IMR-90 (cell line): ENCODE data around the gene DHX57. TPM values are rescaled to one million over a fixed set of nuclear protein-coding genes. Genes with fewer than 3 reads are reported as not detected.
A peak's percentile ranks its signal among the peaks of the same experiment; 100 is the strongest.

Experiments used
- ATAC-seq: fragments of 200-7000 bp; cut with Tn5 transposase; 2 replicates; pipeline ENCODE4 v1.9.1; 2020; ENCODE audit warnings: low read depth, mild to moderate bottlenecking, moderate library complexity
- BruUV-seq: library from RNA; stranded (reverse); fragments of 400-500 nt; replicated peaks from 2 replicates; lab custom pipeline; 2021; lab: Mats Ljungman, UMichigan
- CTCF ChIA-PET: fragments of 300-600 bp; formaldehyde crosslinking; extraction: SDS; loops from one replicate; lab custom pipeline; 2021; ENCODE audit warnings: antibody characterized with exemption; lab: Yijun Ruan, JAX
- POLR2A ChIA-PET: fragments of 300-600 bp; sonication (Branson Sonifier 250); formaldehyde crosslinking; loops from one replicate; lab custom pipeline; 2022; ENCODE audit warnings: antibody characterized with exemption; ENCODE audit not compliant: unreplicated experiment; lab: Charles Lee
- DNase-seq: peaks from one replicate; pipeline ENCODE4 v3.0.0; 2013
- H2AFZ ChIP-seq: replicated peaks from 2 replicates; pipeline ENCODE3; 2013; ENCODE audit warnings: low read length, mild to moderate bottlenecking; ENCODE audit not compliant: poor library complexity
- H2AK5ac ChIP-seq: 2 replicates; pipeline ENCODE4 v1.6.1; 2013; ENCODE audit warnings: low read depth, low read length, inconsistent platforms
- H2AK9ac ChIP-seq: replicated peaks from 2 replicates; pipeline ENCODE3; 2013; ENCODE audit warnings: mild to moderate bottlenecking, low read depth, low read length, moderate library complexity; ENCODE audit not compliant: poor library complexity
- H2BK120ac ChIP-seq: 2 replicates; pipeline ENCODE4 v1.6.1; 2013; ENCODE audit warnings: low read depth, low read length, inconsistent platforms
- H2BK15ac ChIP-seq: 3 replicates; pipeline ENCODE4 v1.6.1; 2013; ENCODE audit warnings: low read depth, low read length, inconsistent platforms
- H2BK20ac ChIP-seq: 2 replicates; pipeline ENCODE4 v1.6.1; 2013; ENCODE audit warnings: low read depth, mild to moderate bottlenecking, inconsistent platforms, low read length, moderate library complexity
- H2BK5ac ChIP-seq: 2 replicates; pipeline ENCODE4 v1.6.1; 2013; ENCODE audit warnings: mild to moderate bottlenecking, low read depth, low read length, inconsistent platforms; ENCODE audit not compliant: poor library complexity, severe bottlenecking
- H3K14ac ChIP-seq: replicated peaks from 2 replicates; pipeline ENCODE4 v1.6.1; 2013; ENCODE audit warnings: low read depth, low read length, inconsistent platforms
- H3K18ac ChIP-seq: 2 replicates; pipeline ENCODE4 v1.6.1; 2013; ENCODE audit warnings: low read depth, low read length, control low read depth
- H3K23ac ChIP-seq: 2 replicates; pipeline ENCODE4 v1.6.1; 2013; ENCODE audit warnings: low read depth, low read length, inconsistent platforms
- H3K27ac ChIP-seq: 2 replicates; pipeline ENCODE4 v1.5.1; 2013; ENCODE audit warnings: mild to moderate bottlenecking, control low read depth, low read length; ENCODE audit not compliant: insufficient read depth
- H3K27me3 ChIP-seq: 2 replicates; pipeline ENCODE4 v1.6.1; 2013; ENCODE audit warnings: low read length; ENCODE audit not compliant: control insufficient read depth, insufficient read depth
- H3K36me3 ChIP-seq: 2 replicates; pipeline ENCODE4 v1.6.1; 2013; ENCODE audit warnings: low read length, mixed read lengths; ENCODE audit not compliant: control insufficient read depth, insufficient read depth
- H3K4ac ChIP-seq: 2 replicates; pipeline ENCODE4 v1.6.1; 2013; ENCODE audit warnings: low read depth, low read length, inconsistent platforms
- H3K4me1 ChIP-seq: 2 replicates; pipeline ENCODE4 v1.6.1; 2013; ENCODE audit warnings: low read length, mixed read lengths; ENCODE audit not compliant: control insufficient read depth, insufficient read depth
- H3K4me2 ChIP-seq: 2 replicates; pipeline ENCODE4 v1.6.1; 2013; ENCODE audit warnings: low read depth, mild to moderate bottlenecking, control low read depth, low read length, moderate library complexity
- H3K4me3 ChIP-seq: 2 replicates; pipeline ENCODE4 v1.5.1; 2013; ENCODE audit warnings: low read depth, mild to moderate bottlenecking, control low read depth, low read length, moderate library complexity; ENCODE audit not compliant: insufficient read depth
- H3K56ac ChIP-seq: 2 replicates; pipeline ENCODE4 v1.6.1; 2013; ENCODE audit warnings: low read length, inconsistent platforms; ENCODE audit not compliant: insufficient read depth; ENCODE audit errors: extremely low read depth
- H3K79me1 ChIP-seq, 2 experiments: 2 replicates each; pipeline ENCODE4 v1.6.1; 2013; ENCODE audit warnings: low read length in 2 of 2, inconsistent platforms in 1 of 2, low read depth in 1 of 2
- H3K9ac ChIP-seq: 2 replicates; pipeline ENCODE4 v1.6.1; 2013; ENCODE audit warnings: low read depth, low read length, control low read depth
- H3K9me1 ChIP-seq: 2 replicates; pipeline ENCODE4 v1.6.1; 2013; ENCODE audit warnings: low read length, inconsistent platforms; ENCODE audit not compliant: insufficient read depth
- H3K9me3 ChIP-seq: 2 replicates; pipeline ENCODE4 v1.6.1; 2013; ENCODE audit warnings: low read length; ENCODE audit not compliant: control insufficient read depth, insufficient read depth
- H4K20me1 ChIP-seq: 2 replicates; pipeline ENCODE4 v1.6.1; 2013; ENCODE audit warnings: low read length, inconsistent platforms; ENCODE audit not compliant: insufficient read depth
- H4K5ac ChIP-seq: 2 replicates; pipeline ENCODE4 v1.6.1; 2013; ENCODE audit warnings: mild to moderate bottlenecking, low read depth, low read length, control low read depth
- H4K8ac ChIP-seq, 2 experiments: 2 replicates each; pipeline ENCODE4 v1.6.1; 2013; ENCODE audit warnings: low read depth in 2 of 2, low read length in 2 of 2, control low read depth in 1 of 2, inconsistent platforms in 1 of 2
- H4K91ac ChIP-seq: 2 replicates; pipeline ENCODE4 v1.6.1; 2013; ENCODE audit warnings: low read depth, low read length, inconsistent platforms; ENCODE audit not compliant: insufficient read depth
- MAFK ChIP-seq: IDR thresholded peaks from 2 replicates; pipeline ENCODE4 v1.6.1; 2012; ENCODE audit warnings: low read depth, low read length, improper control_type of control experiment
- MXI1 ChIP-seq: IDR thresholded peaks from 2 replicates; pipeline ENCODE4 v1.6.1; 2012; ENCODE audit warnings: low read depth, mild to moderate bottlenecking, low read length, moderate library complexity, borderline replicate concordance
- dilution Hi-C: fragments of 300-500 bp; cut with HindIII; formaldehyde crosslinking; loops from one replicate; pipeline ENCODE4 v1.14.3; 2018; ENCODE audit warnings: low sequenced_read_pairs; ENCODE audit not compliant: unreplicated experiment
- in situ Hi-C: fragments of 300-500 bp; cut with MboI; formaldehyde crosslinking; loops from 3 replicates; pipeline ENCODE4 v1.14.3; 2019; ENCODE audit warnings: low sequenced_read_pairs, inconsistent platforms, mixed read lengths
- intact Hi-C: fragments of 100-400 bp; cut with micrococcal nuclease; formaldehyde crosslinking; loops from 2 replicates; pipeline ENCODE4 v1.10.0; 2022
- polyA plus RNA-seq, 3 experiments: library from polyadenylated mRNA; depleted of rRNA; stranded (reverse); fragments of >200 nt; gene quantifications; 2 replicates each; pipeline ENCODE4 v1.2.3, GENCODE V29; 2012; ENCODE audit warnings: low replicate concordance in 1 of 3
- total RNA-seq: library from RNA; depleted of rRNA; stranded (reverse); fragments of >200 nt; gene quantifications from 2 replicates; pipeline ENCODE4 v1.2.3, GENCODE V29; 2012

DHX57 gene
- total and polyA plus RNA-seq, 2 of the 4 experiments (the other 2 are of a cell fraction) = 9.5 to 24.4 TPM

GRCh38 chr2:38889045-38889444 lies 13.3 kb upstream of the DHX57 start:
- Histone ChIP-seq H2BK20ac (no peak overlapping the region), H3K79me1 (no peaks in the 10 kb centered on the region), H2AK5ac (no peak overlapping the region), H2BK120ac (no peak overlapping the region), H3K9me1 (no peaks in the 10 kb centered on the region), H4K5ac (no peak overlapping the region), H3K36me3 (no peaks in the 10 kb centered on the region), H3K4me2 (no peak overlapping the region), H3K4me1 (no peaks in the 10 kb centered on the region), H2BK5ac (no peak overlapping the region), H4K20me1 (no peaks in the 10 kb centered on the region), H3K23ac (no peak overlapping the region), H4K91ac (no peak overlapping the region), H3K56ac (no peak overlapping the region), H3K4ac (no peak overlapping the region), H3K27me3 (no peaks in the 10 kb centered on the region), H3K4me3 (no peak overlapping the region), H3K27ac (no peak overlapping the region), H2AFZ (no peak overlapping the region), H4K8ac (no peak overlapping the region), H2BK15ac (no peak overlapping the region), H3K9me3 (no peaks in the 10 kb centered on the region; the same call in 1 of the 2 replicates), H3K18ac (no peak overlapping the region), H3K9ac (no peak overlapping the region), H3K14ac (no peak overlapping the region), H2AK9ac (no peak overlapping the region)
- no peak for ATAC-seq
- intact Hi-C loops = no loop called here
- no peak for DNase-seq
- ChIA-PET CTCF (no interaction called here), POLR2A (no interaction called here)
- TF ChIP-seq MXI1 (no peak), MAFK (peak; percentile 26; the same call in 1 of the 2 replicates)
- in situ Hi-C loops = no loop called here
- dilution Hi-C loops = no loop called here
- no TSS peak for BruUV-seq
